ENCODE data around the gene NNAT. TPM values are rescaled to one million over a fixed set of nuclear protein-coding genes. Genes with fewer than 3 reads are reported as not detected.
"Not testable (repeated sequence)": the region's sequence is repeated elsewhere in the genome, so short reads cannot be mapped to it uniquely, and the experiment has no call there.

The NNAT gene, protein sequence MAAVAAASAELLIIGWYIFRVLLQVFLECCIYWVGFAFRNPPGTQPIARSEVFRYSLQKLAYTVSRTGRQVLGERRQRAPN
- under 1 TPM in 1 of 2 donors, not detected in 1; 0.52 TPM for total RNA-seq

DNA sequence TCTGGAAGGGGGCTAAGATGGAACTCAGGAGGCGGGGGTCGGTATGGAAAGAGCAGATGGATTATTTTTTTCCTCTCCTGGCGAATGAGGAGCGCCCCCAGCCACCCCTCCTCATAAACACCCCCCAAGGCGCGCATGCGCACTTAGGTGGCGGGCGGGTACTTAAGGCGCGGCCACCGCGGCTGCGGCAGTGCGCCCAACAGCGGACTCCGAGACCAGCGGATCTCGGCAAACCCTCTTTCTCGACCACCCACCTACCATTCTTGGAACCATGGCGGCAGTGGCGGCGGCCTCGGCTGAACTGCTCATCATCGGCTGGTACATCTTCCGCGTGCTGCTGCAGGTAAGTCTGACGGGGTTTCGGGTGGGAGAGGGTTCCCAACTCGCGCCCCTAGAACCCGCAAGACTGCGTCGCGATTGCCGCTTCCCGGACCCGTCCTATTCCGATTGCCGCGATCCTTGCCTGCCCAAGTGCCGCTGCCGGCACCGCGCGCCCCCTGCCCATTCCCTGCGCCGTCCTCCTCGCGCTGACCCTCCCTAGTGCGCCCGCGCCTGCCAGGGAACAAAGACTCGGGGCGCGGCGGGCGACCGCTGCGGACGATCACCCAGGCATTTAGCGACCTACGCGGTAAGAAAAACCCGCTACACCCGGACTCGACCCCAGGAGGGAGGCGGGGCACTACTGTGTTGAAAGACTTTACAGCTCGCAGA lies at the start of gene NNAT:
NNAT (plus strand) TSS at position 190 of the 711 bp plus-strand sequence; CDS start at position 272, 82 bp downstream.
- Histone ChIP-seq H3K27ac (no peak within 1 kb of the TSS), H3K27me3 (no peaks in the 10 kb centered on the region), H3K4me1 (peaks cover 27% of the 10 kb centered on the region), H3K36me3 (replicated peaks in 1 of 2; ENCODE audit: insufficient read depth in 1 of 2, low read depth in 2 of 2) (no peaks in the 10 kb centered on the region), H3K9me3 (no peaks in the 10 kb centered on the region), H3K4me3 (no peak within 1 kb of the TSS)
- intact Hi-C loops (cut with DNase I), result loop anchor here (10.0 kb wide), 1 partner anchor 126 kb away; no protein-coding TSS in a partner anchor
- ATAC-seq, result no peak
- no peak for DNase-seq
- no peak for TF ChIP-seq POLR2A (IDR thresholded peaks at IDR 0.05)
- TF ChIP-seq, protein P1, sequence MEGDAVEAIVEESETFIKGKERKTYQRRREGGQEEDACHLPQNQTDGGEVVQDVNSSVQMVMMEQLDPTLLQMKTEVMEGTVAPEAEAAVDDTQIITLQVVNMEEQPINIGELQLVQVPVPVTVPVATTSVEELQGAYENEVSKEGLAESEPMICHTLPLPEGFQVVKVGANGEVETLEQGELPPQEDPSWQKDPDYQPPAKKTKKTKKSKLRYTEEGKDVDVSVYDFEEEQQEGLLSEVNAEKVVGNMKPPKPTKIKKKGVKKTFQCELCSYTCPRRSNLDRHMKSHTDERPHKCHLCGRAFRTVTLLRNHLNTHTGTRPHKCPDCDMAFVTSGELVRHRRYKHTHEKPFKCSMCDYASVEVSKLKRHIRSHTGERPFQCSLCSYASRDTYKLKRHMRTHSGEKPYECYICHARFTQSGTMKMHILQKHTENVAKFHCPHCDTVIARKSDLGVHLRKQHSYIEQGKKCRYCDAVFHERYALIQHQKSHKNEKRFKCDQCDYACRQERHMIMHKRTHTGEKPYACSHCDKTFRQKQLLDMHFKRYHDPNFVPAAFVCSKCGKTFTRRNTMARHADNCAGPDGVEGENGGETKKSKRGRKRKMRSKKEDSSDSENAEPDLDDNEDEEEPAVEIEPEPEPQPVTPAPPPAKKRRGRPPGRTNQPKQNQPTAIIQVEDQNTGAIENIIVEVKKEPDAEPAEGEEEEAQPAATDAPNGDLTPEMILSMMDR (IDR thresholded peaks at IDR 0.05), result no peak
- 83 to 89% methylated on average over 65 to 69 of the region's 69 CpGs for WGBS, 2 donors

DNA sequence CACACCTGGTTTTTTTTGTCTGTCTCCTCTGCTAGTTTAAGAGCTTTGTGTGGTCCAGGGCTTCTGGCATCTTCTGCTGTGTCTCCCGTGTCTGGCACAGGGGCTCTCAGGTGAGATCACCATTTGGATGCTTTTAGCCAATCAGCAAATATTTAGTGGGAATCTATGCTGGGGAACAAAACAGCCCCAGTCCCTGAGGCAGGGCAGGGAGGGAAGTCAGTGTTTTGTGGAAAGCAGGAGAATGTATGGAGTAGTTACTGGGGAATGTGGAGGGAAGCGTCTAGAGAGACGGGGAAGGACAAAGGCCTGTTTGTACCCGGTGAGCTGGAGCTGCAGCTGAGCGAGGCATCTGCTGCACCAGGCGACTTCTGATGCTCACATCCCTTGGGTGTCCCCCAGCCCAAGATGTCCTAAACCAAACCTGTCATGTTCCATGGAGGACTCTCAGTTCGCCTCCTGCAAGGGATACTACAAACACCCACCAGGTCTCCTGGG lies 49.3 kb upstream of the NNAT start:
- DNase-seq (no peak), ATAC-seq (no peak)
- WGBS, 2 donors, result 70 to 73% methylated on average over 7 of the region's 7 CpGs
- TF ChIP-seq POLR2A (IDR thresholded peaks at IDR 0.05), result no peak
- TF ChIP-seq, protein P1 (IDR thresholded peaks at IDR 0.05), result no peak
- Histone ChIP-seq H3K27me3 (no peaks in the 10 kb centered on the region), H3K4me3 (no peak overlapping the region), H3K27ac (no peak overlapping the region), H3K4me1 (no peaks in the 10 kb centered on the region), H3K36me3 (replicated peaks in 1 of 2; ENCODE audit: insufficient read depth in 1 of 2, low read depth in 2 of 2) (no peaks in the 10 kb centered on the region), H3K9me3 (no peaks in the 10 kb centered on the region)
- intact Hi-C loops (cut with DNase I), result no loop called here

DNA sequence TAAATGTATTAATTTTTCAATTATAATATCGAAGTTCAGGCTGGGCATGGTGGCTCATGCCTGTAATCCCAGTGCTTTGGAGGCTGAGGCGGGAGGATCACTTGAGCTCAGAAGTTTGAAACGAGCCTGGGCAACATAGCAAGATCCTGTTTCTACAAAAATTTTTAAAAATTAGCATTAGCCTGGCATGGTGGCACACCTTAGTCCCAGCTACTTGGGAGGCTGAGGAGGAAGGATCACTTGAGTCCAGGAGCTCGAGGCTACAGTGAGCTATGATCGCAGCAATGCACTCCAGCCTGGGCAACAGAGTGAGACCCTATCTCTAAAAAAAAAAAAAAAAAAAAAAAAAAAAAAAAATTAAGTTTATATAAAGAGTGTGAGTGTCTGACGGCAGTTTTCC lies 48.6 kb upstream of the NNAT start:
- intact Hi-C loops (cut with DNase I); H3K27me3 ChIP-seq; H3K36me3 ChIP-seq (replicated peaks in 1 of 2; ENCODE audit: insufficient read depth in 1 of 2, low read depth in 2 of 2); H3K27ac ChIP-seq; H3K9me3 ChIP-seq; H3K4me1 ChIP-seq; ATAC-seq; DNase-seq; H3K4me3 ChIP-seq: not testable (repeated sequence)
- WGBS, 2 donors, result 73 to 77% methylated on average over 6 of the region's 6 CpGs

DNA sequence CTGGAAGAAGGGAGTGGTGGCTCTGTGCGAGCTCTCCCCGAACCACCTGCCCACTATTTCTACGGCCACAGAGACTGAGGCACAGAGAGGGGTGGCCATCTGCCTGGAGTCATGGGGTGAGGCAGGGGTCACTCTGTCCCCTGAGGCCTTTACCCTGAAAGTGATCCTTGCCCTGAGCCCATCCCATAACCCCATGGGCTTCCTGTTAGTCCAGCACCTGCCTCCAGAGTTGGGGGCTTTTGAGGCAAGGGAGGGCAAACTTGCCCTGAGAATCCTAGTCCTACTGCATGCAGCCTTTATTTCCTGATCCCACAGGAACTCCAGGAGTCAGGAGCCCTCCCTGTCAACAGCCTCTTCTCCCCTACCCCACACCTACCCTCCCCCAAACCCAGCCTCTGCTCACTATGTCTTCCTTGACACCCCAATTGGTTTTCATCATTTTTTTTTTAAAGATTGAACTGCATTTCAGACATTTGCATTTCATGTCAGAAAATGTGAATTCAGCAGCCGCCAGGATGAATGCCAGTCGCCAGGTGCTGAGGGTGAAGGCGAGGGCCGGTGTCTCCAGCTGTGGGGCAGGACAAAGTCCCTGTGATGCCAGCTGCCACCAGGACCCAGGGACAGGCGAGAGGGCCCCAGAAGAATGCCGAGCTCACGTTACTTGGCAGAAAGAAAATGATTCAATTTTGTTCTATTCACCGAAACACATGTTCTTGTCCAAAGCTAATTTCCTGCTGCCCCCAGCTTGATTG lies 47.6 kb upstream of the NNAT start:
- Histone ChIP-seq H3K4me1 (no peaks in the 10 kb centered on the region), H3K27me3 (no peaks in the 10 kb centered on the region), H3K36me3 (replicated peaks in 1 of 2; ENCODE audit: insufficient read depth in 1 of 2, low read depth in 2 of 2) (no peaks in the 10 kb centered on the region), H3K4me3 (no peak overlapping the region), H3K9me3 (no peaks in the 10 kb centered on the region), H3K27ac (no peak overlapping the region)
- no peak for TF ChIP-seq POLR2A (IDR thresholded peaks at IDR 0.05)
- TF ChIP-seq, protein P1 (IDR thresholded peaks at IDR 0.05), result no peak
- ATAC-seq (no peak), DNase-seq (no peak)
- 73 to 81% methylated on average over 8 to 11 of the region's 11 CpGs for WGBS, 2 donors
- intact Hi-C loops (cut with DNase I), result no loop called here

DNA sequence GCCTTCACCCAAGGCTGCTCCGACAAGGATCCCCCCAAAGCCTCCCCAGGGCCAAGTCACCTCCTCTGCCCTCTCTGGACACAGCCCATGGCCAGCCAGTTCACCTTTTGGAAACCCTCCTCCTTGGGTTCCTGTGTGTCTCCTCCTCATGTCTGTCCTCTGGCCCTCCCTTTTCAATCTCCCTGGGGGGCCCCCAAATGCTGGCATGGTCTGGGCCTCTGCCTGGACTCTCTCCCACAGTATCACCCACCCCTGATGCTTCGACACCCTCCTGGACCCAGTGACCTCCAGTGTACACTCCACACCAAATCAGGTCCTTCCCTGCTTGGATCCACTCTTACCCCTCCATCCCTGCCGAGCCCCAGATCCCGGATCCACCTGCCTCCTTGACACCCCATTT lies 46.7 kb upstream of the NNAT start:
- Histone ChIP-seq H3K4me3 (no peak overlapping the region), H3K27ac (no peak overlapping the region), H3K36me3 (replicated peaks in 1 of 2; ENCODE audit: insufficient read depth in 1 of 2, low read depth in 2 of 2) (no peaks in the 10 kb centered on the region), H3K9me3 (no peaks in the 10 kb centered on the region), H3K4me1 (no peaks in the 10 kb centered on the region), H3K27me3 (no peaks in the 10 kb centered on the region)
- no peak for ATAC-seq
- intact Hi-C loops (cut with DNase I), result no loop called here
- no peak for TF ChIP-seq POLR2A (IDR thresholded peaks at IDR 0.05)
- TF ChIP-seq, protein P1 (IDR thresholded peaks at IDR 0.05), result no peak
- DNase-seq, result no peak
- WGBS, 2 donors, result 66 to 67% methylated on average over 4 of the region's 4 CpGs

All from body of pancreas (tissue), 4 donors.